Astrocyte of the hippocampus (primary cell): Measurements from ENCODE around the gene CENPH.
"Not testable (repeated sequence)": the region's sequence is repeated elsewhere in the genome, so short reads cannot be mapped to it uniquely, and the experiment has no call there.

ENCODE experiments used
- DNase-seq: peaks from one replicate; pipeline ENCODE4 v3.0.0; 2011; ENCODE audit warnings: low read depth, low spot score

Gene CENPH

DNA sequence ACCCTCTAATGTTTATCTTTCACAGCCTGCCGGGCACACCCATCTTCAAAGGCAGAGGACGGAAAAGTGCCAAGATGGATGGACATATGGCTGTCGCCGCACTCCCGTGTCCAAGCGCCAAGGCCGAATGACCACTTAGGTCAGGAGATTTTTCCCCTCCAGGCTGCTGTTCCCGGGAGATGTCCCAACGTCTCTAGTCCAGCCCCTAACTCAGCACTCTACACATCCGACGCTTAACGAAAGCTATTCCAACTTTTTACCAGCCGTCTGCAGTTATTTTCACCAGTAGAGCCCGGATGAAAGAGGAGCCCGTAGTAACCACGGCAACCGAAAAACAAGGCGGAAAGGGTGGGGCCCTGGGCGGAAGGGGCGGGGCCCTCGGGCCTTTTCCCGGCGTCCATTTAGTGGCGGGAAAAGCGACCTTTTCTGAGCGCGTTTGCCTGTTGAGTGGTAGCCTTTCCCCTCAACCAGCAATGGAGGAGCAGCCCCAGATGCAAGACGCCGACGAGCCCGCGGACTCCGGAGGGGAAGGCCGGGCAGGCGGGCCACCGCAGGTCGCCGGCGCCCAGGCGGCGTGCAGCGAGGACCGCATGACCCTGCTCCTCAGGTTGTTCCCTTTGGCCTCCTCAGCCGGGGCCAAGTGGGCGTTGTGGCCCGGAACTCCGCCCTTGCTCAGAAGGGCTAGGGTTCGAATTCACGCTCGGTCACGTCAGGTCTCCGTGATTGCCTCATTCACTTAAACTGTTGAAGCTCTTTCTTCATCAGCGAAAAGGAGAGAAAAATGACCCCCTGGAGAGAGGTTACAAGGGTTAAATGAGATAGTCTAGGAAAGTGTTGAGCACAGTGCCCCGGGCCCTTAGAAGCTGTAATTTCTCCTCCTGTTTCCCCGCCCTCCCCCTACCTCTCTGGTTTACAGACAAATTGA is at the start of gene CENPH:
Gene CENPH, plus strand, starts transcription at position 422 of the 925 bp plus-strand sequence. Its CDS starts 52 bp downstream, at position 474.
- DNase-seq, result peak; percentile 96

DNA sequence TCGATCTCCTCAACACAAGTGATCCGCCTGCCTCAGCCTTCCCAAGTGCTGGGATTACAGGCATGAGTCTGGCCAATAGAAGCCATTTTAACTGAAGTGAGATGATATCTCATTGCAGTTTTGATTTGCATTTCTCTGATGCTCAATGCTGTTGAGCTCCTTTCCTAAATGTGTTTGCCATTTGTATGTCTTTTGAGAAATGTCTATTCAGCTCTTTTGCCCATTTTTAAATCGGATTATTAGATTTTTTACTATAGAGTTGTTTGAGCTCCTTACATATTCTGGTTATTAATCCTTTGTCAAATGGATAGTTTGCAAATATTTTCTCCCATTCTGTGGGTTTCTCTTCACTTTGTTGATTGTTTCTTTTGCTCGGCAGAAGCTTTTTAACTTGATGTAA is 49.1 kb upstream of the CENPH start:
- not testable (repeated sequence) for DNase-seq

- DNase-seq, result no peak
These were observed 48.6 kb upstream of the CENPH start for GRCh38 chr5:69140827-69141226.

DNA sequence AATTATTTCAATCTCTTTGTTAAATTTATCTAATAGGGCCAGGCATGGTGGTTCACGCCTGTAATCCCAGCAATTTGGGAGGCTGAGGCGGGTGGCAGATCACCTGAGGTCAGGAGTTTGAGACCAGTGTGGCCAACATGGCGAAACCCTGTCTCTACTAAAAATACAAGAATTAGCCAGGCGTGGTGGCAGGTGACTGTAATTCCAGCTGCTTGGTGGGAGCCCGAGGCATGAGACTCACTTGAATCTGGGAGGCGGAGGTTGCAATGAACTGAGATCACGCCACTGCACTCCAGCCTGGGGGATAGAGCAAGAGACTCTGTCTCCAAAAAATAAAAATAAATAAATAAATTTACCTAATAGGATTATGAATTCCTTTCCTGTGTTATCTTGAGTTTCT is 40.8 kb upstream of the CENPH start:
- DNase-seq, result not testable (repeated sequence)

DNA sequence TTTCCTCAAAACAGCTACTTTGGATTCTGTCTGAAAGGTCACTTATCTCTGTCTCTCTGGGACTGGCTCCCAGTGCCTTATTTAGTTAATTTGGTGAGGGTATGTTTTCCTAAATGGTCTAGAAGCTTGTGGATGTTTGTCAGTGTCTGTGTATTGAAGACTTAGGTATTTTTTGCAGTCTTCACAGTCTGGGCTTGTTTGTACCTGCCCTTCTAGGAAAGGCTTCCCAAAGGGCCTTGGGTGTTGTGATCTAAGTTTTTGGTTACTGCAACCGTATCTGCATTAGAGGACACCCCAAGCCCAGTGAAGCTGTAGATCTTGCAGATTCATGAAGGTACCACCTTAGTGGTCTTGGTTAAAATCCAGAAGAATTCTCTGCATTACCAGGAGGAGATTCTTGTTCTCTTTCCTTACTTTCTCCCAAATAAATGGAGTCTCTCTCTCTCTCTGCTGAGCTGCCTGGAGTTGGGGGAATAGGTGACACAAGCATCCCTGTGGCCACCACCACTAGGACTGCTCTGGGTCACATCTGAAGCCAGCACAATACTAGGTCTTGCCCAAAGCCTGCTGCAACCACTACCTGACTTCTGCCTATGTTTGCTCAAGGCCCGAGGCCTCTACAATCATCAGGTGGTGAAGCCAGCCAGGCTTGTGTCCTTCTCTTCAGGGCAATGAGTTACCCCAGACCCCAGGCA is 40.3 kb upstream of the CENPH start:
- no peak for DNase-seq

DNA sequence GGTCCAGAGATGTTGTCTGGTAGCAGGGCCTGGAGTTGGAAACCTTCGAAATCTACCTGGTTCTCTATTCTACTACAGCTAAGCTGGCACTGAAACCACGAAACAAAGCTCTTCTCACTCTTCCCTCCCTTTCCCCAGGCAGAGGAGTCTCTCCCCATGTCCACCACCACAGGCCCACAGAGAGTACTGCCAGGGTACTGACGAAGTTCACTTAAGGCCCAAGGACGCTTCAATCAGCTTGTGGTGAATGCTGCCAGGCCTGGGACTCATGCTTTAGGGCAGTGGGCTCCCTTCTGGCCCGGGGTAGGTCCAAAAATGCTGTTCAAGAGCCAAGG is 39.7 kb upstream of the CENPH start:
- DNase-seq, result no peak

DNA sequence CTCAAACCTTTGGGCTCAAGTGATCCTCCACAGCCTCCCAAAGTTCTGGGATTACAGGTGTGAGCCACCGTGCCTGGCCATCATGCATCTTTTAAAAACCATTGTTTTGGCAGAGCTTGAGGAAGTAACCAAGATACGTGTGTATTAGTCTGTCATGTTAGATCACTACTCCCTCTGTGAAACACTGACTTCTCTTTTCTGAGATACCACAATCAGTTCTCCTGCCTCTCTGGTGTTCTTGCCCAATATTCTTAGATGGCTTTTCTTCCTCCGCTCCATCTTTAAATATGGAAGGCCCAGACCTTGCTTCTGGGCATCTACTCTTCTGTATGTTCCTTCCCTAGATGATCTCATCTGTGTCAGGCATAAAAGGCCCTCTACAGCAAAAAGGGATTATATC is 36.7 kb upstream of the CENPH start:
- DNase-seq, result no peak

DNA sequence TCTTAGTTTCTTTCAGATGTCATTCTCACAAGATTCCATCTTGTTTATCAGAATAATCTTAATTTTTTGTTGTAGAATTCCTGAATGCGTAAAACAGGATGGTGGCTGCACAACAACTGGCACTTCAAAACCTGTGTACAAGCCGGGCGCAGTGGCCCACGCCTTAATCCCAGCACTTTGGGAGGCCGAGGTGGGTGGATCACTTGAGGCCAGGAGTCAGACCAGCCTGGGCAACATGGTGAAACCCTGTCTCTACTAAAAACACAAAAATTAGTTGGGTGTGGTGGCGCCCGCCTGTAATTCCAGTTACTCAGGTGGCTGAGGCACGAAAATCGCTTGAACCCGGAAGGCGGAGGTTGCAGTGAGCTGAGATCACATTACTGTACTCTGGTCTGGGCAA is 32.9 kb upstream of the CENPH start:
- no peak for DNase-seq

DNA sequence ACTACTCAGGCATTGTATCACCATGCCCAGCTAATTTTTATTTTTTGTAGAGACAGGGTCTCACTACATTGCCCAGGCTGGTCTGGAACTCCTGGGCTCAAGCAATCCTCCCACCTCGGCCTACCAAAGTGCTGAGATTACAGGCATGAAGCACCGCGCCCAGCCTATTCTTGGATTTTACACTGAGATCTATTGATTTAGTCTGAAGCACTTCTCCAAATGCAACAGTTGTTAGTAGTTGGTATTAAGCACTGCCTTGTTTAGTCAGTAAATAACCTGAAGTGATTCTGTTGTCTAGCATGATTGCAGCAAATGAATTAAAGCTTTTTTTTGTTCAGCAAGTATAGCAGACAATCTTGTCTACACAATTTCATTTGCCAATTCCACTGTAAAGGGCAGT is 31.3 kb upstream of the CENPH start:
- DNase-seq, result no peak

- no peak for DNase-seq
These were observed 28.7 kb upstream of the CENPH start for GRCh38 chr5:69160651-69161050.

GRCh38 chr5:69166686-69167492 is 22.5 kb upstream of the CENPH start, which contains the start of gene CCNB1:
Gene CCNB1 (plus strand): TSS chr5:69167150. CDS start chr5:69167263, 113 bp downstream.
- DNase-seq, result peak; percentile 99

GRCh38 chr5:69167493-69167855 is 21.9 kb upstream of the CENPH start:
- DNase-seq, result no peak

- no peak for DNase-seq
These were observed 21.5 kb upstream of the CENPH start for GRCh38 chr5:69167929-69168328.

DNA sequence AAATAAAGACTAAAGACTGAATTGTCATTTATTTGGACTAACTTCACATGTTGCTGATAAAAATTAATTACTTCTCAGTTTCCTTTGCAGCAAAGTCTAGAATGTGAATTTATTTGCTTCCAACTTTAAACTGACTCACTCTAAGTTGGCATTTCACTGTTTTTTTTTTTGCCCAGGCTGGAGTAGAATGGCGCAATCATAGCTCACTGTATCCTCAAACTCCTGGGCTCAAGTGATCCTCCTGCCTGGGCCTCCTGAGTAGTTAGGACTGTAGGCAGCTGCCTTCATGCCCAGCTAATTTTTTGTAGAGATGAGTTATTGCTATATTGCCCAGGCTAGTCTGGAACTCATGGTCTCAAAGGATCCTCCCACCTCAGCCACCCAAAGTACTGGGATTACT is 18.9 kb upstream of the CENPH start:
- no peak for DNase-seq

GRCh38 chr5:69170969-69171368 is 18.4 kb upstream of the CENPH start:
- no peak for DNase-seq

DNA sequence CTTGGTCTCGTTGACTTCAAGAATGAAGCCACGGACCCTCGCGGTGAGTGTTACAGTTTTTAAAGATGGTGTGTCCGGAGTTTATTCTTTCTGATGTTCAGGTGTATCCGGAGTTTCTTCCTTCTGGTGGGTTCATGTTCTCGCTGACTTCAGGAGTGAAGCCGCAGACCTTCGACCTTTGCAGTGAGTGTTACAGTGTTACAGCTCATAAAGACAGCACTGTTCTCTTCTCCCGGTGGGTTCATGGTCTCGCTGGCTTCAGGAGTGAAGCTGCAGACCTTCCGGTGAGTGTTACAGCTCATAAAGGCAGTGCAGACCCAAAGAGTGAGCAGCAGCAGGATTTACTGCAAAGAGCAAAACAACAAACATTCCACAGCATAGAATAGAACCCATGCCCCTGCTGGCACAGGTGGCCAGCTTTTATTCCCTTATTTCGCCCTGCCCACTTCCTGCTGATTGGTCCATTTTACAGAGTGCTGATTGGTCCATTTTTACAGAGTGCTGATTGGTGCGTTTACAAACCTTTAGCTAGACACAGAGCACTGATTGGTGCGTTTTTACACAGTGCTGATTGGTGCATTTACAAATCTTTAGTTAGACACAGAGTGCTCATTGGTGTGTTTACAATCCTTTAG is 7.6 kb upstream of the CENPH start:
- DNase-seq, result not testable (repeated sequence)

GRCh38 chr5:69184621-69185020 is 4.8 kb upstream of the CENPH start:
- no peak for DNase-seq

- no peak for DNase-seq
These were observed 2.0 kb upstream of the CENPH start for GRCh38 chr5:69187342-69187741.

GRCh38 chr5:69188811-69189161 is 597 bp upstream of the CENPH start:
- no peak for DNase-seq

DNA sequence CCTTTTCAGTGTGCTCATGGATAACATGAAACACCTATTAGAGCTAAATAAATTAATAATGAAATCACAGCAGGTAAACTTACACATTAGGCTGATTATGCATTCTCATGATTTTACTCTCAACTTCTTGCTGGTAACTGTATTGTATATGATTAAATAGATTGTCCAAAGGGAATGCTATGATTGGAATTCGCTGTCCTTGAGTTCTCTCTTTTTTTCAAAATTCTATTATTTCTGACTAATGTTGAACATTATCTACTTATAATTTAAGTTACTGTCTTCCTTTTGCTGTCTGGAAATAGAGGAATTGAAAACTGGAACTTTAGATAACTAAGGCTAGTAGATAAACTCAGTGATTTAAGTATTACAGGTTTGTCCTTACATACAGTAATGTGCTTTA is 13.1 kb downstream of the CENPH start:
- DNase-seq, result peak; percentile 4

- no peak for DNase-seq
These were observed 17.3 kb downstream of the CENPH start for GRCh38 chr5:69206528-69207190.
